HG02970 (cell line): ENCODE data around the gene SRM.
"Not testable (repeated sequence)": the region's sequence is repeated elsewhere in the genome, so short reads cannot be mapped to it uniquely, and the experiment has no call there.

ENCODE experiments used
- ATAC-seq: cut with Tn5 transposase; IDR thresholded peaks from one replicate; pipeline ENCODE4 v1.9.1; 2021; ENCODE audit warnings: mild to moderate bottlenecking, moderate library complexity, moderate number of reproducible peaks; ENCODE audit not compliant: unreplicated experiment, low FRiP score

SRM gene

DNA sequence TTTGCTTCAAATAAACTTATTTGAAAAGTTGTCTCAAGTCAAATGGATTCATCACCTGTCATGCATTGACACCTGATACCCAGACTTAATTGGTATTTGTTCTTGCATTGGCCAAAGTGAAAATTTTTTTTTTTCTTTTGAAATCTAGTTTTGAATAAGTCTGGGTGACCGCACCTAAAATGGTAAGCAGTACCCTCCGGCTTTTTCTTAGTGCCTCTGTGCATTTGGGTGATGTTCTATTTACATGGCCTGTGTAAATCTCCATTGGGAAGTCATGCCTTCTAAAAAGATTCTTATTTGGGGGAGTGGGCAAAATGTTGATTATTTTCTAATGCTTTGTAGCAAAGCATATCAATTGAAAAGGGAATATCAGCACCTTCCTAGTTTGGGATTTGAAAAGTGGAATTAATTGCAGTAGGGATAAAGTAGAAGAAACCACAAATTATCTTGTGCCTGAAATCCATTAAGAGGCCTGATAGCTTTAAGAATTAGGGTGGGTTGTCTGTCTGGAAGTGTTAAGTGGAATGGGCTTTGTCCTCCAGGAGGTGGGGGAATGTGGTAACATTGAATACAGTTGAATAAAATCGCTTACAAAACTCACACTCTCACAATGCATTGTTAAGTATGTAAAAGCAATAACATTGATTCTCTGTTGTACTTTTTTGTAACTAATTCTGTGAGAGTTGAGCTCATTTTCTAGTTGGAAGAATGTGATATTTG is 35.5 kb downstream of the SRM start:
- no peak for ATAC-seq

DNA sequence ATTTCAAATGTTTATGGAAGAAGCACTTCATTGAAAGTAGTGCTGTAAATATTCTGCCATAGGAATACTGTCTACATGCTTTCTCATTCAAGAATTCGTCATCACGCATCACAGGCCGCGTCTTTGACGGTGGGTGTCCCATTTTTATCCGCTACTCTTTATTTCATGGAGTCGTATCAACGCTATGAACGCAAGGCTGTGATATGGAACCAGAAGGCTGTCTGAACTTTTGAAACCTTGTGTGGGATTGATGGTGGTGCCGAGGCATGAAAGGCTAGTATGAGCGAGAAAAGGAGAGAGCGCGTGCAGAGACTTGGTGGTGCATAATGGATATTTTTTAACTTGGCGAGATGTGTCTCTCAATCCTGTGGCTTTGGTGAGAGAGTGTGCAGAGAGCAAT is 36.6 kb downstream of the SRM start:
- ATAC-seq = no peak

DNA sequence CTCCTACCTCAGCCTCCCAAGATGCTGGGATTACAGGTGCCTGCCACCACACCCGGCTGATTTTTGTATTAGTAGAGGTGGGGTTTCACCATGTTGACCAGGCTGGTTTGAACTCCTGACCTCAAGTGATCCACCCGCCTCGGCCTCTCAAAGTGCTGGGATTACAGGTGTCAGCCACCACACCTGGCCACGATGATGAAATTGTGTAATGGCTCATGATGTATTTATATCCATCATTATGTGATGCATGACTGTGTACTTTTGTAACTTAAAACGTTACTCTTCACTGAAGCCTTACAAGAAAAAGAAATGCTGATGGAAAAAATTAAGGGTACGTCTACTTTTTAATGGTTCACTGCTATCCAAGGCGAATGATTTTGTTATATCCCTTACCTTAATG is 39.8 kb downstream of the SRM start:
- no peak for ATAC-seq

DNA sequence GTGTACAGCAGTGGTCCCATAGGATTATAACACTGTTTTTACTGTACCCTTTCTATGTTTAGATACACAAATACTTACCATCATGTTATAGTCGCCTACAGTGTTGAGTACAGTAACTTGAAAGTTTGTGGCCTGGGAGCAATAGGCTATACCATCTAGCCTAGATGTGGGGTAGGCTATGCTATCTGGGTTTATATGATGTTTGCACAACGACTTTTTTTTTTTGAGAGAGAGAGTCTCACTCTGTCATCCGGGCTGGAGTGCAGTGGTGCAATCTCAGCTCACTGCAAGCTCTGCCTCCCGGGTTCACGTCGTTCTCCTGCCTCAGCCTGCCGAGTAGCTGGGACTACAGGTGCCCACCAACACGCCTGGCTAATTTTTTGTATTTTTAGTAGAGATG is 40.5 kb downstream of the SRM start:
- ATAC-seq = not testable (repeated sequence)

DNA sequence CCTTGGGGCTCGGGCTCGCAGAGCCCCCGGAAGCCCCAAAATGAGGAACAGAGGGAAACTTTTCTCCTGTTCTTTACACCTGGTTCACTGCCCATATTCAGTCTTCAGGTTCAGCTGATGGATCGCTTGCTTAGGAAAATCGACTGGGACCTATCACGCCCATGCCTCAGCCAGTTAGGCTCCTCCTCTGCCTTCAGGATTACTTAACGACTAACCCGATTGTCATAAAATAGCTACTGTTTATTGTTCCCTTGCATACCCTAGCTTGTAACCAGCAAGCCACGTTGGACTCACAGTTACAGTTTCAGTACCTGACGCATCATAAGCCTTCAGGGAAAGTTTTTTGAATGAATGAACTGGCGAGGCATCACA is 46.7 kb downstream of the SRM start:
- peak; percentile 3 for ATAC-seq

DNA sequence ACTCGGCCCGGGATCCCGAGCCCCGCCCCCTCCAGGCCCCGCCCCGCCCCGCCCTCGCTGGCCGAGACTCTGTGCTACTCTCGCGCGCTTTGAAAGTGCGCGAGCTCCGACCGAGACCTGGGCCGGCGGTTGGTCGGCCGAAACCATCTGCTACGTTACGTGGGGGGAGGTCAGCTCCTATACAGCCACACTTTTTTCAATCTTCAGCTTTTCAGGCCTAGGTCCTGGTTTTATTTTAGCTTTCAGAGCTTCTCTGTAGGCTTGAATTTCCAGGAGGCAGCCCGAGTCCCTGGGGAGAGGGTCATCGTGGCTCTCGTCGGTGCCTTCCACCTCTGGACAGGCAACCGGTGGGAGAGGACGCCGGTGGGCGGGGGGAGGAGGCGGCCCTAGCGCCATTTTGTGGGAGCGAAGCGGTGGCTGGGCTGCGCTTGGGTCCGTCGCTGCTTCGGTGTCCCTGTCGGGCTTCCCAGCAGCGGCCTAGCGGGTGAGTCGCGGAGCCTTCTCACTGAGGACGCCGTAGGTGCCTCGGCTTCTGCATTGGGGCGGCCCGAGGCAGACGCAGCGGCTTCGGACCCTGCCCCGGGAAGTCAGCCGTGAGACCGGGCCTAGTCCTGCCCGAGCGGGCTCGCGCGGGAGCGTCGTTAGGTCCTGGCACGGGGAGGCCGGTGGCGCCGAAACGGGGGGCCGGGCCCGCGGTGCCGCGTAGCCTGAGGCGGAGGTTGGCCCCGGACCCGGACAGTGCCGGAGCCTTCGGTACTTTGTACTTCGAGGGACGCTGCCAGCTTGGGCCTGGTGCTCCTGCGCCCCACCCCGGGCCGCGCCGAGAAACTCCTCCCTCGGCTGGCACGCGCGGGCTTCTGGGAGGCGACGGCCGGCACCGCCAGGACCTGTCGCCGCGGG is 47.3 kb downstream of the SRM start, which contains the start of gene TARDBP:
Gene TARDBP, plus strand, starts transcription at position 395 of the 900 bp plus-strand sequence. CDS start 1,074 bp downstream, outside the sequence.
- peak; percentile 92 for ATAC-seq
